Osteocyte (in vitro differentiated cells): ENCODE data around the gene AHCYL1. TPM values are rescaled to one million over a fixed set of nuclear protein-coding genes. Genes with fewer than 3 reads are reported as not detected.

ENCODE experiments used
- DNase-seq: peaks from one replicate; pipeline ENCODE4 v3.0.0; 2021; ENCODE audit warnings: mixed read lengths; ENCODE audit not compliant: unreplicated experiment; ENCODE audit errors: extremely low spot score
- H3K27ac Mint-ChIP-seq: one replicate; pipeline ENCODE4 v1.8.0; 2021; ENCODE audit warnings: mild to moderate bottlenecking, mixed read lengths; ENCODE audit not compliant: unreplicated experiment
- H3K27me3 Mint-ChIP-seq: one replicate; pipeline ENCODE4 v1.8.0; 2021; ENCODE audit warnings: mixed read lengths; ENCODE audit not compliant: unreplicated experiment
- H3K36me3 Mint-ChIP-seq: one replicate; pipeline ENCODE4 v1.8.0; 2021; ENCODE audit warnings: mixed read lengths; ENCODE audit not compliant: unreplicated experiment
- H3K4me1 Mint-ChIP-seq: one replicate; pipeline ENCODE4 v1.8.0; 2021; ENCODE audit warnings: mixed read lengths; ENCODE audit not compliant: unreplicated experiment
- H3K4me3 Mint-ChIP-seq: one replicate; pipeline ENCODE4 v1.8.0; 2021; ENCODE audit warnings: mild to moderate bottlenecking, moderate library complexity, mixed read lengths; ENCODE audit not compliant: unreplicated experiment
- H3K9me3 Mint-ChIP-seq: one replicate; pipeline ENCODE4 v1.8.0; 2021; ENCODE audit warnings: mixed read lengths; ENCODE audit not compliant: unreplicated experiment
- total RNA-seq: library from RNA; stranded (reverse); gene quantifications from 2 replicates; pipeline ENCODE4 v1.2.1, GENCODE V29; 2021
- TF ChIP-seq, protein P1 (sequence below): fragments of 200-600 bp; sonication (generic); IDR thresholded peaks from 2 replicates; pipeline ENCODE4 v1.5.0; 2021; ENCODE audit warnings: antibody characterized with exemption, mild to moderate bottlenecking, moderate library complexity

AHCYL1 gene
- total RNA-seq, 1 donor from 2014 or later = 79.3 TPM

- no peaks in the 10 kb centered on the region for H3K9me3 Mint-ChIP-seq
- H3K36me3 Mint-ChIP-seq = peaks cover 50% of the 10 kb centered on the region
- TF ChIP-seq, protein P1, sequence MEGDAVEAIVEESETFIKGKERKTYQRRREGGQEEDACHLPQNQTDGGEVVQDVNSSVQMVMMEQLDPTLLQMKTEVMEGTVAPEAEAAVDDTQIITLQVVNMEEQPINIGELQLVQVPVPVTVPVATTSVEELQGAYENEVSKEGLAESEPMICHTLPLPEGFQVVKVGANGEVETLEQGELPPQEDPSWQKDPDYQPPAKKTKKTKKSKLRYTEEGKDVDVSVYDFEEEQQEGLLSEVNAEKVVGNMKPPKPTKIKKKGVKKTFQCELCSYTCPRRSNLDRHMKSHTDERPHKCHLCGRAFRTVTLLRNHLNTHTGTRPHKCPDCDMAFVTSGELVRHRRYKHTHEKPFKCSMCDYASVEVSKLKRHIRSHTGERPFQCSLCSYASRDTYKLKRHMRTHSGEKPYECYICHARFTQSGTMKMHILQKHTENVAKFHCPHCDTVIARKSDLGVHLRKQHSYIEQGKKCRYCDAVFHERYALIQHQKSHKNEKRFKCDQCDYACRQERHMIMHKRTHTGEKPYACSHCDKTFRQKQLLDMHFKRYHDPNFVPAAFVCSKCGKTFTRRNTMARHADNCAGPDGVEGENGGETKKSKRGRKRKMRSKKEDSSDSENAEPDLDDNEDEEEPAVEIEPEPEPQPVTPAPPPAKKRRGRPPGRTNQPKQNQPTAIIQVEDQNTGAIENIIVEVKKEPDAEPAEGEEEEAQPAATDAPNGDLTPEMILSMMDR = no peak
- DNase-seq = no peak
- H3K27me3 Mint-ChIP-seq = no peaks in the 10 kb centered on the region
- peaks cover 13% of the 10 kb centered on the region for H3K4me1 Mint-ChIP-seq
- H3K27ac Mint-ChIP-seq = no peak overlapping the region
- no peak overlapping the region for H3K4me3 Mint-ChIP-seq
These were observed 56.0 kb downstream of the AHCYL1 start for GRCh38 chr1:110040548-110040947.

GRCh38 chr1:110043016-110043415, 58.5 kb downstream of the AHCYL1 start:
- TF ChIP-seq, protein P1 = no peak
- Mint-ChIP-seq H3K27ac (no peak overlapping the region), H3K9me3 (no peaks in the 10 kb centered on the region), H3K4me3 (no peak overlapping the region), H3K27me3 (no peaks in the 10 kb centered on the region), H3K36me3 (peaks cover 66% of the 10 kb centered on the region), H3K4me1 (no peaks in the 10 kb centered on the region)
- DNase-seq = no peak

DNA sequence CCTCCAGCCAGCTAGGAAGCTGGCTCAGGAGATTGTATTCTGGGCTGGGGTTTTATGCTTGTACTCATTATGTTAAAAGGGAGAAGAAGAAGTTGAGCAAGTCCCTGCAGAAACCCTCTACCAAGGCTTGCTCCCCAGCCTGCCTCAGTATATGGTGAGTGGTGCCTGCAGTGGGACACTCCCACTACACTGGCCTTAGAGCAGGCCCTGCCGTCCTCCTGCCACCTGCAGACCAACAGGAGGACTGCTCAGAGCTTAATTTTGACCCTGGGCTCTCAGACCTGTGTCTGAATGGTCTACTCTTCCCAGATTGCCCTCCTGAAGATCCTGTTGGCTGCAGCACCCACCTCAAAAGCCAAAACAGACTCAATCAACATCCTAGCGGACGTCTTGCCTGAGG, 62.9 kb downstream of the AHCYL1 start:
- H3K4me3 Mint-ChIP-seq = no peak overlapping the region
- no peak for DNase-seq
- TF ChIP-seq, protein P1 = no peak
- H3K27me3 Mint-ChIP-seq = no peaks in the 10 kb centered on the region
- no peaks in the 10 kb centered on the region for H3K4me1 Mint-ChIP-seq
- no peak overlapping the region for H3K27ac Mint-ChIP-seq
- peaks cover 57% of the 10 kb centered on the region for H3K36me3 Mint-ChIP-seq
- H3K9me3 Mint-ChIP-seq = no peaks in the 10 kb centered on the region

DNA sequence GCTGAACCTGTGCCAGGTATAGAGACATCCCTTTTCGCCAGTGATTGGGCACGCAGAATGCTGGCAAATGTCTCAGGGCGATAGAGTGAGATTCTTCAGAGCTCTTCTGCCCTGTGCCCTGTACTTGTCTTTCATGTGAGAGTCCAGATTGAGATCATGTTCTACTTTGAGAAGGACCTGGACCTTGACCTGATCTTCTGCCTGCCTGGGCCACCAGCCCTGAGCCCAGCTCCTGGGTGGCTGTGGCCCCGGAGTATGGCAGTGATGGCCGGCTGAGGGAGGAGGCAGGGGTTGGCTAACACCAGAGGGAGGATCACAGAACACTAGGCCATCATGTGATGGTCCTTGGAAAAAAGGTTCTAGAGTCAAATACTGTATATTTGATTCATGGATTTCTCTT, 63.7 kb downstream of the AHCYL1 start:
- no peaks in the 10 kb centered on the region for H3K9me3 Mint-ChIP-seq
- TF ChIP-seq, protein P1 = no peak
- H3K36me3 Mint-ChIP-seq = peaks cover 59% of the 10 kb centered on the region
- H3K4me1 Mint-ChIP-seq = no peaks in the 10 kb centered on the region
- H3K4me3 Mint-ChIP-seq = no peak overlapping the region
- H3K27me3 Mint-ChIP-seq = no peaks in the 10 kb centered on the region
- no peak for DNase-seq
- no peak overlapping the region for H3K27ac Mint-ChIP-seq

- no peak for DNase-seq
- Mint-ChIP-seq H3K9me3 (no peaks in the 10 kb centered on the region), H3K27ac (no peak overlapping the region), H3K4me1 (no peaks in the 10 kb centered on the region), H3K36me3 (peaks cover 59% of the 10 kb centered on the region), H3K27me3 (no peaks in the 10 kb centered on the region), H3K4me3 (no peak overlapping the region)
- TF ChIP-seq, protein P1 = no peak
These were observed 64.5 kb downstream of the AHCYL1 start for GRCh38 chr1:110048923-110049601.
